NCI-H2227 treated with DMSO at 0.1 percent for 48 hours (cell line): ENCODE measurements around the gene ITGA6.
A peak's percentile ranks its signal among the peaks of the same experiment; 100 is the strongest.

Experiments used
- DNase-seq: peaks from one replicate; lab custom pipeline; 2025; lab: John Stamatoyannopoulos, UW

The ITGA6 gene

DNA sequence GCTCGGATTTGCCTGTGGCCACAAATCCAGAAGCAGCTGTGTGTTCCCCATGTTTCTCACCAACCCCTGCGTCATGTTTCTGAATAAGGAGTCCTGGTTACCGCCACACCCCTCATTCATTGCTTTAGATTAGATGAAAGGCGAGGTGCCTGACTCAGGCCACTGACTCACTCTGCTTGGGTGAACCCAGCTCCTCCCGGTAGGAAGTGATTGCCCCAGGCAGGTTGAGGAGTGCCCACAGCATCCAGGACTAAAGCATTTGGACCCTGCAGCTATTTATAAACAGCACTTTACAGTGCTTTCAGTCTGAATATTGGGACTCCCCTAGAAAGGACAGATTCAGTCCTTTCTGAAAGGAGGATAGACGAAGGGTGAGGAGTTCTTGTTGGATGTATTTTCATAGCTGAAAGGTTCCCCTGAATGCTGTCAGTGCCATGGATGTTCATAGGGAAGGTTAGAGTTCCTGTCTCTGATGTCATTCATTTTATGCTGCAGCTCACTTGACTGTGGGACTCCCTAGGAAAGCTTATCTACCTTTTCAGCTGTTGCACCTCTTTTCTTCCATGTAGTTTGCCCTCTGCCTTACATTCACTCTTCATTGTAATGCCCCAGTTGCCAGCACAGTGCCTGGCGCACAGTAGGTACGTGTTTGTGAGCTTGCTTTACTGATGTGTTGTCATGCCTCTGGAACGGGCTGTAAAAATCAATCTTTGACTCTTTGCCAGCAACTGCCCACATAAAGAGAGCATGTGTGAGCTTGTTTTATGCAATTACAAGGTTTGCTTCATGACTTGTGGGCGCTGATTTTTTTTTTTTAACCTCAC, 14.9 kb downstream of the ITGA6 start:
- peak; percentile 43 for DNase-seq

DNA sequence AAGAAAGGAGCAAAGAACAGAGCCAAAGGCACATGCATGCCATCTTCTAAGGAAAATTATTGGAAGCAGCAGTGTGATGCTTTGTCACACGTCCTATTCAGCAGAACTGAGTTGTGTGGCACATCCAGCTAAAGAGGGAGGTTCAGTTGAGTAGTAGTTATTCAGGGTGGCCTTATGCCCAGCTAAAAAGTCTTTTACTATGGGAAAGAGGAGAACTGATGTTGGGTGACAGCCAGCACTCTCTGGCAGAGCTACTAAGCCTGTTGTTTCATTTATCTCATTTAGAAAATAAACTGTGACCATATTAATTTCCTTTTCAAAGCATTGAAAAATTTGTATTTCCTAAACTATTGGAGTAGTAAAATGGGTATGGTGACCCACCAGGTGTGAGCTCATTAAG, 18.5 kb downstream of the ITGA6 start:
- no peak for DNase-seq

- DNase-seq, result no peak
These were observed 19.2 kb downstream of the ITGA6 start for GRCh38 chr2:172446474-172447063.

DNA sequence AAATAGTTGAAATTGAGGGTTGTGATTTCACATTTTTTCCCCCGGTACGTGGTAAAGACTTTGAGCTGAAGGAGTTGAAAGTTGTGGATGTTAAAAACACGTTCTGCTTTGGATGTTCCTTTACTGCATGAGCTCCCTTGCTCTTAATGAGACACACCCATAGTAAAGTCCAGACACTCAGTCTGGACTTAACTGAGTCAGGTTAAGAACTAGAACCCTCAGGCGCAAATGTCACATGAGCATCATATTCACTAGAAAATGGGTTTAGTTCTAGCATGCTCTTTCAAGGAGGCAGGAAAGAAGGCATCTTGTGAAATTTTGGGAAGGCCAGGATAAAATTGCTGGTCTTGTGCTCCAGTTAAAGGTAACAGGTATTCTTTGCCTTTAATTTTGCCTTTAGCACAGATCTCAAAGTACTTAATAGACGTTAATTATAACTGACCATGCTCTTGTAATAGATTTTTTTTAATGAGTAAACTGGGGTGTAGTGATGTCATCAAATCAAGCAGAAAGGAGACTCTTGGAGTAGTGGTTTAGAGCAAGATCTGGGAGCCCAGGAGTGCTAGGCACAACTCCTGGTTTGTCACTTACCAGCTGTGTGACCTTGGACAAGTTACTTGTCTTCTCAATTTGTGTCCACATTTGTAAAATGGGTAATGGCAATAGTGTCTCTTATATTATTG, 20.6 kb downstream of the ITGA6 start:
- DNase-seq, result no peak

GRCh38 chr2:172448544-172449267, 21.3 kb downstream of the ITGA6 start:
- no peak for DNase-seq

DNA sequence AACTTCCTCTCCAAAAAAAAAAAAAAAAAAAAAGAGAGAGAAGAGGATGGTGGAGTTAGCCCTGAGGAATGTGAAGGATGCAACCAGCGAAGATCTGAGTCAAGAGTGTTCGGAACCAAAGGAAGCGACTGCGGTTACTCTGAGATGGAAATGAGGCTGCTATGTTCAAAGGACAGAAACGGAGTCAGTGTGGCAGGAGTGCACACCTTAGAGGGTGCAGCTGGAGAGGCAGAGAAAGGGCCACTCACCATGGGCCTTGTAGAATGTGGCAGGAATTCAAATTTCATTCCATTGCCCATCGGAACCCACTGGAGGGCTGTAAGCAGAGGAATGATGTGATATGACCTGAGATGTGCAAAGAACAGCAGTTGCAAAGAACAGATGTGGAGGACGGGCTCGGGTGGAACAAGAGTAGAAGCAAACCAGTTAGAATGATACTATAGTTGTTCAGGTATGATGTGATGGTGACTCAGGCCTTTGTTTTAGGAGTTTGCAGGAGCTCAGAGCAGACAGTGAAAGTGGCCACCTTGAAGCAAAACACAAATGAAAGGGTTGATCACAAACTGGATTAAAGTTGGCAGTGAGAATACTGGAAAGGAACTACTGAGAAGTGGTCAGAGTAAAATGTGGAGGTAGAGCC, 22.6 kb downstream of the ITGA6 start:
- DNase-seq, result no peak

DNA sequence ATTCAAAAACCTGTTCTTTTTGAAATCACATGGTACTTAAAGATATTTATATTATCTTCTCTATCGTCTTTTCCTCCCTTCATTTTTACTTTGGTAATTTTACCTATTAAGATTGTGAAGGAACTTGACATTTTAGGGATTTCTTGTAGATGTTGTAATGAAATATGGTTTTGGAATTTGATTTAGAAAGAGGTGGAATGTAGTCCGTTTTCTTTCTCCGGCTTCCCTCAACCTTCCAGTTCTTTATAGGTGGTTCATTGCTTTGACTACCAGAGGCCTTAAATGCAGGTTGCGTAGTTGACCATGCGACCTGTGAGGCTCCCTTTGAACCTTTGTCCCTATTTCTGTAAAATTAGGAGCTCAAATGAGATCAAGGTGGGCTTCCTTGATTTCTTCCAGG, 24.5 kb downstream of the ITGA6 start:
- no peak for DNase-seq

GRCh38 chr2:172452845-172453244, 25.5 kb downstream of the ITGA6 start:
- no peak for DNase-seq

DNA sequence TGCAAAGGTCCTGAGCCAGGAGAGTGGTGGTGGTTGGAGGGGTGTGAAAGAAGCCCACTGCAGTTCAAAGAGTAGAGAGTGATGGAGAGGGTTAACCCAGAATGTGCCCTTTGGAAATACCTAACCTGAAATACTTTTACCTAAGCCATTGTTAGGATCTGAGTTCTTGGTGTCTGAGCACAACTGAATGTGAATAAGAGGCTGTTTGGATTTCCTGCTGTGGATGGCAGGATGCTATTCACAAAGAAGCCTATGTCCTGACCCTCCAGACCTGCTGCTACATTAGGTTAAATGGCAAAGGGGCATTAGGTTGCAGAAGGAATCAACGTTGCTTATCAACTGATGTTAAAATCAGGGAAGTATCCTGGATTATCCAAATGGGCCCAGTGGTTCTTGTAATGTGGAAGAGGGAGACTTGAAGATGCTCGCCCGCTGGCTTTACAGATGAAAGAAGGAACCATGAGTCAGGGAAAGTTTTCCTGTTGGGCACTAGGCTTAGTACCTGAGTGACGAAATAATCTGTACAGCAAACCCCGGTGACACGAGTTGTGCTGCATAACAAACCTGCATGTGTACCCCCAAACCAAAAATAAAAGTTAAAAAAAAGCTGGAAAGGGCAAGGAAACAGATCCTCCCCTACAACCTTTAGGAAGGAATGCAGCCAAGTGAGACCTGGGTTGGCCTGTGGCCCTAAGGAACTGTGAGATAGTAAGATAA, 27.2 kb downstream of the ITGA6 start:
- DNase-seq, result no peak

DNA sequence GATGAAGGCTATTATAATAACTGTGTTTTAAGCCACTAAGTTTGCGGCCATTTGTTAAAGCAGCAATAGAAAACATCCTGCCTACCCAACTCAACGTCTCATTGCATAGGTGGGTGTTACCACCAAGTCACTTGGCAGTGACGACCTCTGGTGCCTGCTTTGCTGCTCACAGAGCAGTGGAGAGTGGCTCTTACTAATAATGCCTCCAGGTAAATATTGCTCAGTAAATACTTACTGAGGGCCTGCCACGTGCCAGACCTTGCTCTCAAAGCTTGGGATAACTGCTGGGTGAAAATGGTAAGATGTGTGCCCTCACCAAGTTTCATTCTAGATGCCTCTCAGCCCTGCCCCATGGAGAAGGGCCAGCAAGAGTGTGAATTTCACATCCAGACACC, 27.7 kb downstream of the ITGA6 start:
- DNase-seq, result no peak

DNA sequence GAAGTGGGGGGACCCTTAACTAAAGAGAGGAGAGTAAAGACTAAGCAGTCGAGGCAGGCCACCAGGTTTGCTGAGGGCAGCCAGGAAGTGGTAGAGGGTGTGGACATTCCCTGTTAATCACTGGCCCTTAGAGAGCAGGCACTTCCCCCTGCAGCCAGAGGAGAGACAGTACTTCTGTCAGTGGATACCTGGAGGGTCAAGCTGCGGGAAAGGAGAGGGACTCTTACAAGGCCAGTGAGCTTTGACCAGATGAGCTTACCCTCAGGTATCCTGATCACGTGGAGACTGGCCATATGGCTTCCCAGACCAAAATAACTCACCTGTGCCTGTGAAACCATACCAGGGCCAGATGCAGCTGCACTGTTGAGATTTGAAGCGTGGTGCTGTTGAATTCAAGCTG, 28.6 kb downstream of the ITGA6 start:
- no peak for DNase-seq

- no peak for DNase-seq
These were observed 30.1 kb downstream of the ITGA6 start for GRCh38 chr2:172457536-172457935.

- DNase-seq, result no peak
These were observed 31.3 kb downstream of the ITGA6 start for GRCh38 chr2:172458561-172459124.

GRCh38 chr2:172460780-172461201, 33.4 kb downstream of the ITGA6 start:
- DNase-seq, result no peak

DNA sequence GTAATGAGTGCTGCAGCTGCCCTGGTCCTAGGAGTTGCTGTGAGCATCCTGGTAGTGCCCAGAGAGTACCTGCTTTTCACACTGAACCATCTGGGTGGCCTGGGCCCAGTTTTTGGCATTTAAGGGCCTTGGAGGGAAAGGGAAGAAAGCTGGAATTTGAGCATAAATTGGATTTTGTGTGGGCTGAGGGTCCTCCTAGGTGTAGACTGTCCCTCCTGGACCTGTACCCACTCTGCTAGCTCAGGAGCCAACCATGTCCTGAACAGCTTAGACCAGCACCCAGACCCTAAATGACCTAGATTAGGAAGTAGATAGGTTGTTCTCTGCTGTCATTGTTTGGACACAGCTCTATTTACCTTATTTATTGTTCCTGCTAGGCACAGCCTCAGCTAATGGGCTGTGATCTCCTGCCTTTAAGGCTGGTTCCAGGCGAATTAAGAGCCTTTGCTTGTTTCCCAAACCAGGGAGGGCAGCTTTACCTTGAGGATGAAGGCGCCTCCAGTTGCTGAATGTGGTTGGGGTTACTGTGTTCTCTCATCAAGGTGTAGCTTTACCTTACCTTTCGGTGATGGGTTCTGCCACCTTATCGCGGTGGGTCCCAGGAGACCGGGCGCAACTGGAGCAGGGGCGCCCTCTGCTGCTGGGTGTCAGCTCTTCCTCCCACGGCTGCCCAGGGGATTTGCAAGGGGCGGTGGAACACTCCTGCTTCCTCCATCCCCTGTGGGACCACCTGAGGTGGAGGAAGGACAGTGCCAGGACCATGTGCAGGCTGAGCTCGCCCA, 34.4 kb downstream of the ITGA6 start:
- DNase-seq, result peak; percentile 55

DNA sequence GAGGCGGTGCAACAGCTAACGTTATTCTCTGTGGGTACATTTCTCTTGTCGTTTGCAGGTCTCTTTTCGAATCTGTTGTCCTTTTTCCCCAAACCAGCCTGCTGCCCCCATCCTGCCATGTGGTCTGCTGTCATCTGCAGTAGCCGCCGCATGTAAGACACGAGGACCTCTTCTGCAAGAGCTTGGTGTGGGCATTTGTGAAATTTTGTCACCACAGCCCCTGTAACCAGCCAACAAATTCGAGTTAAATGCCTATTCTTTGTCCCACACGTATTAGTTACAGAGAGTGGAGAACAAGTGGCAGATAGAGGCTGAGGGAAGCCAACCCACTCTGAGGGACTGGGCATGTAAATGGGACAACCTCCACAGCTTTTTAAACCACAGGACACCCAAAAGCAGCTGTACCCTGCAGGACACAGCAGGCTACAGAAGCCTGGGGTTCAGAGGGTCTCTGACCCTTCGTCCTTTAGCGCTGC, 35.0 kb downstream of the ITGA6 start:
- DNase-seq, result no peak

DNA sequence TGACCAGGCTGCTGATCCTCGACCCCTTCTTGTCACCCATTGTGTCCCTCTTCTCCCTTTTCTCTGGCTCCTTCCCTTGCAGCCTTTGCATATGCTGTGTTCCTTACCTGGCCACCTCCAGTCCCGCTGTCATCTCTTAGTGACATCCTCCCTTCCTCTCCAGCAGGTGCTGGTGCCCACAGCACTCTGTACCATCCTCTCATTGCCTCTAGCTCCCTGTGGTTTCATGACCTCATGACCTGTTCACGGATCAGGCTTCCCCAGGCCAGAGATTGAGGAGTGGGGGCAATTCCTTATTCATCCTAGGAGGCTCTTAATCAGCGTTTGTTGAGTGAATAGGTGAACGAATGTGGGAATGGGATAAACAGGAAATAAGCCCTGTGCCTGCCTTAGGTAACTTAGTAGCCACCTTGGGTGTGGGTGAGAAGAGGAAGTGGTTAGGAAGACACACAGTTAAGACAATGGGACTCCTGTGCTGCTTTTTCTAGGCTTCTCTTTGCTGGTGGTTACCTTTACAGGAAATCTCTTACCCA, 35.5 kb downstream of the ITGA6 start:
- DNase-seq, result no peak

GRCh38 chr2:172464400-172465129, 37.2 kb downstream of the ITGA6 start:
- DNase-seq, result no peak
